HCT116 (cell line): ENCODE data around the gene DDX1.

ENCODE experiments used
- ATF3 ChIP-seq: IDR thresholded peaks from 2 replicates; pipeline ENCODE4 v1.6.1; 2012
- CTCF ChIP-seq, 3 experiments: fragments of 200-600 bp in 1 of 3; sonication (generic) in 1 of 3; IDR thresholded peaks in 2 of 3; conservative IDR thresholded peaks in 1 of 3; 2 replicates each; pipeline ENCODE4 v1.5.1; 2012 to 2017; ENCODE audit warnings: low read depth in 2 of 3, low read length in 2 of 3, antibody characterized with exemption in 1 of 3, borderline replicate concordance in 1 of 3, control low read depth in 1 of 3, mild to moderate bottlenecking in 1 of 3, mixed read lengths in 1 of 3, mixed run types in 1 of 3, moderate library complexity in 1 of 3; ENCODE audit not compliant: insufficient read depth in 1 of 3
- EGR1 ChIP-seq: IDR thresholded peaks from 2 replicates; pipeline ENCODE4 v1.6.1; 2012; ENCODE audit warnings: low read depth
- EZH2 ChIP-seq: fragments of 200-600 bp; sonication (generic); IDR thresholded peaks from 2 replicates; pipeline ENCODE4 v1.6.1; 2017; ENCODE audit warnings: antibody characterized with exemption, mixed run types
- EZH2phosphoT487 ChIP-seq: fragments of 200-600 bp; IDR thresholded peaks from 2 replicates; pipeline ENCODE4 v1.6.1; 2018; ENCODE audit warnings: antibody characterized with exemption, borderline replicate concordance
- POLR2A ChIP-seq: IDR thresholded peaks from 2 replicates; pipeline ENCODE4 v1.7.0; 2011; ENCODE audit warnings: borderline replicate concordance; ENCODE audit not compliant: insufficient read depth, insufficient read length; ENCODE audit errors: extremely low read depth
- POLR2AphosphoS5 ChIP-seq: IDR thresholded peaks from 2 replicates; pipeline ENCODE4 v1.6.1; 2011; ENCODE audit warnings: mild to moderate bottlenecking, low read depth, low read length, moderate library complexity
- REST ChIP-seq: IDR thresholded peaks from 2 replicates; pipeline ENCODE4 v1.6.1; 2012; ENCODE audit warnings: low read depth
- SIN3A ChIP-seq: IDR thresholded peaks from 2 replicates; pipeline ENCODE4 v1.6.1; 2012; ENCODE audit warnings: low read depth

GRCh38 chr2:15654727-15655073 lies 63.0 kb downstream of the DDX1 start:
- TF ChIP-seq EGR1 = no peak
- no peak for TF ChIP-seq POLR2A
- TF ChIP-seq SIN3A = no peak
- no peak for TF ChIP-seq CTCF (IDR thresholded peaks at IDR 0.05 in 2 of 3, conservative IDR thresholded peaks at IDR 0.05 in 1 of 3; ENCODE audit: borderline replicate concordance in 1 of 3, insufficient read depth in 1 of 3, low read depth in 2 of 3, low read length in 2 of 3)
- no peak for TF ChIP-seq EZH2phosphoT487
- TF ChIP-seq REST = no peak
- no peak for TF ChIP-seq EZH2
- no peak for TF ChIP-seq POLR2AphosphoS5
- TF ChIP-seq ATF3 = no peak
